ENCODE data around the gene PHF11. TPM values are rescaled to one million over a fixed set of nuclear protein-coding genes. Genes with fewer than 3 reads are reported as not detected.

The PHF11 gene
- total RNA-seq, 1 experiment from 2014 or later: 15.7 TPM

- POLR2A ChIA-PET: interaction anchor here (1.0 kb wide), 1 partner anchor 33 kb away, joined by 4 read pairs; no protein-coding TSS in a partner anchor
- DNase-seq (ENCODE audit: low read depth, low spot score) (no peak), ATAC-seq (no peak)
- TF ChIP-seq SIN3A (IDR thresholded peaks at IDR 0.05; ENCODE audit: borderline replicate concordance, insufficient read depth, low read depth, low read length) (no peak), POLR2AphosphoS5 (IDR thresholded peaks at IDR 0.05; ENCODE audit: low read depth, low read length) (no peak), TCF7L2 (IDR thresholded peaks at IDR 0.05; ENCODE audit: low read depth, low read length) (no peak)
- TF ChIP-seq, protein P1, sequence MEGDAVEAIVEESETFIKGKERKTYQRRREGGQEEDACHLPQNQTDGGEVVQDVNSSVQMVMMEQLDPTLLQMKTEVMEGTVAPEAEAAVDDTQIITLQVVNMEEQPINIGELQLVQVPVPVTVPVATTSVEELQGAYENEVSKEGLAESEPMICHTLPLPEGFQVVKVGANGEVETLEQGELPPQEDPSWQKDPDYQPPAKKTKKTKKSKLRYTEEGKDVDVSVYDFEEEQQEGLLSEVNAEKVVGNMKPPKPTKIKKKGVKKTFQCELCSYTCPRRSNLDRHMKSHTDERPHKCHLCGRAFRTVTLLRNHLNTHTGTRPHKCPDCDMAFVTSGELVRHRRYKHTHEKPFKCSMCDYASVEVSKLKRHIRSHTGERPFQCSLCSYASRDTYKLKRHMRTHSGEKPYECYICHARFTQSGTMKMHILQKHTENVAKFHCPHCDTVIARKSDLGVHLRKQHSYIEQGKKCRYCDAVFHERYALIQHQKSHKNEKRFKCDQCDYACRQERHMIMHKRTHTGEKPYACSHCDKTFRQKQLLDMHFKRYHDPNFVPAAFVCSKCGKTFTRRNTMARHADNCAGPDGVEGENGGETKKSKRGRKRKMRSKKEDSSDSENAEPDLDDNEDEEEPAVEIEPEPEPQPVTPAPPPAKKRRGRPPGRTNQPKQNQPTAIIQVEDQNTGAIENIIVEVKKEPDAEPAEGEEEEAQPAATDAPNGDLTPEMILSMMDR (IDR thresholded peaks at IDR 0.05): no peak
- TF ChIP-seq, protein P2, sequence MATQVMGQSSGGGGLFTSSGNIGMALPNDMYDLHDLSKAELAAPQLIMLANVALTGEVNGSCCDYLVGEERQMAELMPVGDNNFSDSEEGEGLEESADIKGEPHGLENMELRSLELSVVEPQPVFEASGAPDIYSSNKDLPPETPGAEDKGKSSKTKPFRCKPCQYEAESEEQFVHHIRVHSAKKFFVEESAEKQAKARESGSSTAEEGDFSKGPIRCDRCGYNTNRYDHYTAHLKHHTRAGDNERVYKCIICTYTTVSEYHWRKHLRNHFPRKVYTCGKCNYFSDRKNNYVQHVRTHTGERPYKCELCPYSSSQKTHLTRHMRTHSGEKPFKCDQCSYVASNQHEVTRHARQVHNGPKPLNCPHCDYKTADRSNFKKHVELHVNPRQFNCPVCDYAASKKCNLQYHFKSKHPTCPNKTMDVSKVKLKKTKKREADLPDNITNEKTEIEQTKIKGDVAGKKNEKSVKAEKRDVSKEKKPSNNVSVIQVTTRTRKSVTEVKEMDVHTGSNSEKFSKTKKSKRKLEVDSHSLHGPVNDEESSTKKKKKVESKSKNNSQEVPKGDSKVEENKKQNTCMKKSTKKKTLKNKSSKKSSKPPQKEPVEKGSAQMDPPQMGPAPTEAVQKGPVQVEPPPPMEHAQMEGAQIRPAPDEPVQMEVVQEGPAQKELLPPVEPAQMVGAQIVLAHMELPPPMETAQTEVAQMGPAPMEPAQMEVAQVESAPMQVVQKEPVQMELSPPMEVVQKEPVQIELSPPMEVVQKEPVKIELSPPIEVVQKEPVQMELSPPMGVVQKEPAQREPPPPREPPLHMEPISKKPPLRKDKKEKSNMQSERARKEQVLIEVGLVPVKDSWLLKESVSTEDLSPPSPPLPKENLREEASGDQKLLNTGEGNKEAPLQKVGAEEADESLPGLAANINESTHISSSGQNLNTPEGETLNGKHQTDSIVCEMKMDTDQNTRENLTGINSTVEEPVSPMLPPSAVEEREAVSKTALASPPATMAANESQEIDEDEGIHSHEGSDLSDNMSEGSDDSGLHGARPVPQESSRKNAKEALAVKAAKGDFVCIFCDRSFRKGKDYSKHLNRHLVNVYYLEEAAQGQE (IDR thresholded peaks at IDR 0.05; ENCODE audit: insufficient read depth in 1 of 2, low read depth in 2 of 2, low read length in 1 of 2): no peak
- no peaks in the 10 kb centered on the region for H3K9me3 ChIP-seq (ENCODE audit: control insufficient read depth, insufficient read depth, low read depth, low read length)
- in situ Hi-C loops (cut with HindIII; ENCODE audit: low pct_unique_long_range_greater_than_20kb, low sequenced_read_pairs) (no loop called here), intact Hi-C loops (cut with micrococcal nuclease; ENCODE audit: unreplicated experiment) (no loop called here)
- H3K4me3 ChIP-seq (ENCODE audit: low read depth in 2 of 2, low read length in 2 of 2): no peak overlapping the region
- no peak overlapping the region for H3K27ac ChIP-seq (ENCODE audit: low read length)
- H3K4me1 ChIP-seq (ENCODE audit: control insufficient read depth, insufficient read depth, low read length): no peaks in the 10 kb centered on the region
- H3K36me3 ChIP-seq (ENCODE audit: control insufficient read depth, insufficient read depth, low read length): no peaks in the 10 kb centered on the region; the same call in 1 of the 2 replicates
- CTCF ChIA-PET: no interaction called here
- H3K27me3 ChIP-seq (ENCODE audit: control insufficient read depth, insufficient read depth, low read length): no peaks in the 10 kb centered on the region
- no TSS peak for BruUV-seq (replicated peaks)
Observed at GRCh38 chr13:49539313-49539712, 43.6 kb downstream of the PHF11 start.

DNA sequence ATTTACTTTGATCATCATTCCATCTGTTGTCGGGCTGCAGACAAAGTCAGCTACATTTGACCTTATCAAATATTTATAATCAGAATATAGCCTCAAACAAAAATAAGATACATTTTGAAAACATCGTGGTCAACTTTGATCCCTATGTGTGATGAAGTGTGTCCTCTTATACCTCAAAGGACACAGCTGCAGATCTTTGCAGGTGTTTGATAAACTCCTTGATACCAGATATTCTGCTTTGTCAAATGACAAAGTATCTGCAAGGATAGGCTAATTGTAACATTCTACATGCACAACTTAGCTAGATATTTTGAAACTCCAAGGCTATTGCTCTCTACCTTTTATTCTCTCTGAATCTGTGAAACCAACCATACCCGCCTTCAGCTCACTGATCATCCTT, 44.0 kb downstream of the PHF11 start:
- in situ Hi-C loops (cut with HindIII; ENCODE audit: low pct_unique_long_range_greater_than_20kb, low sequenced_read_pairs) (no loop called here), intact Hi-C loops (cut with micrococcal nuclease; ENCODE audit: unreplicated experiment) (no loop called here)
- Histone ChIP-seq H3K27me3 (ENCODE audit: control insufficient read depth, insufficient read depth, low read length) (no peaks in the 10 kb centered on the region), H3K36me3 (ENCODE audit: control insufficient read depth, insufficient read depth, low read length) (no peaks in the 10 kb centered on the region; the same call in 1 of the 2 replicates), H3K9me3 (ENCODE audit: control insufficient read depth, insufficient read depth, low read depth, low read length) (no peaks in the 10 kb centered on the region), H3K4me3 (ENCODE audit: low read depth in 2 of 2, low read length in 2 of 2) (no peak overlapping the region), H3K27ac (ENCODE audit: low read length) (no peak overlapping the region), H3K4me1 (ENCODE audit: control insufficient read depth, insufficient read depth, low read length) (no peaks in the 10 kb centered on the region)
- ATAC-seq: no peak
- CTCF ChIA-PET: no interaction called here
- no peak for TF ChIP-seq POLR2AphosphoS5 (IDR thresholded peaks at IDR 0.05; ENCODE audit: low read depth, low read length)
- DNase-seq (ENCODE audit: low read depth, low spot score): no peak
- POLR2A ChIA-PET: interaction anchor here (1.0 kb wide), 1 partner anchor 34 kb away, joined by 4 read pairs; no protein-coding TSS in a partner anchor
- no TSS peak for BruUV-seq (replicated peaks)

DNA sequence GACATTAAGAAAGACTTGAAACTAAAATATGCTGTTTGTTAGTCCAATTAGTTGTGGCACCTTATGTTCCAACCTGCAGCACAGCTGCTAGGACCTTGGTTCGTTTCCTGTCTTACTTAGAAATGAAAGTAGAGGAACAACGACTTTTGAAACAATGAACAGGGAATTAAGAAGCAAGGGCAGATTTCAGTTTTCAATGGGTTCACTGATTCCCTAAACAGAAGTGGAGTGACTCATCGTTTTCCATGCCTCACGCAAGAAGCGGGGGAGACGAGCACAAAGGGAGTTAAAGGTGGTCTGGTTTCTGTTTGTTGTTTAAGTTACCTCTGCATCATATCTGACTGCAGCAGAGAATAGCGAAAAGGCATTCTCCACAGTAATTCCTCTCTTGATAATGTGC, 44.8 kb downstream of the PHF11 start:
- no peaks in the 10 kb centered on the region for H3K9me3 ChIP-seq (ENCODE audit: control insufficient read depth, insufficient read depth, low read depth, low read length)
- ATAC-seq (no peak), DNase-seq (ENCODE audit: low read depth, low spot score) (no peak)
- no TSS peak for BruUV-seq (replicated peaks)
- H3K4me3 ChIP-seq (ENCODE audit: low read depth in 2 of 2, low read length in 2 of 2): no peak overlapping the region
- no peaks in the 10 kb centered on the region; the same call in 1 of the 2 replicates for H3K36me3 ChIP-seq (ENCODE audit: control insufficient read depth, insufficient read depth, low read length)
- no peaks in the 10 kb centered on the region for H3K4me1 ChIP-seq (ENCODE audit: control insufficient read depth, insufficient read depth, low read length)
- POLR2A ChIA-PET: no interaction called here
- H3K27me3 ChIP-seq (ENCODE audit: control insufficient read depth, insufficient read depth, low read length): no peaks in the 10 kb centered on the region
- CTCF ChIA-PET: interaction anchor here (0.6 kb wide), 1 partner anchor 35 kb away, joined by 4 read pairs; no protein-coding TSS in a partner anchor
- H3K27ac ChIP-seq (ENCODE audit: low read length): no peak overlapping the region
- TF ChIP-seq SIN3A (IDR thresholded peaks at IDR 0.05; ENCODE audit: borderline replicate concordance, insufficient read depth, low read depth, low read length): no peak
- TF ChIP-seq, protein P1 (IDR thresholded peaks at IDR 0.05): no peak
- intact Hi-C loops (cut with micrococcal nuclease; ENCODE audit: unreplicated experiment) (no loop called here), in situ Hi-C loops (cut with HindIII; ENCODE audit: low pct_unique_long_range_greater_than_20kb, low sequenced_read_pairs) (no loop called here)
